IPS-18c (cell line): Measurements from ENCODE around the gene KNDC1.

Source experiments
- H3K4me3 ChIP-seq: 2 replicates; pipeline ENCODE4 v1.7.0; 2013; ENCODE audit warnings: low read depth, mild to moderate bottlenecking, low read length, moderate library complexity; ENCODE audit not compliant: insufficient read depth
- H3K9me3 ChIP-seq: one replicate; pipeline ENCODE4 v1.6.1; 2013; ENCODE audit warnings: mild to moderate bottlenecking, low read length, moderate library complexity; ENCODE audit not compliant: control insufficient read depth, insufficient read depth

KNDC1 gene

GRCh38 chr10:133191651-133192050 is 31.6 kb downstream of the KNDC1 start:
- Histone ChIP-seq H3K9me3 (peaks cover 10% of the 10 kb centered on the region), H3K4me3 (no peak overlapping the region)

- H3K9me3 ChIP-seq: peaks cover 10% of the 10 kb centered on the region
- H3K4me3 ChIP-seq: no peak overlapping the region
Measured at GRCh38 chr10:133194151-133194550, 34.1 kb downstream of the KNDC1 start.

GRCh38 chr10:133195096-133195495 is 35.1 kb downstream of the KNDC1 start:
- Histone ChIP-seq H3K4me3 (no peak overlapping the region), H3K9me3 (peaks cover 10% of the 10 kb centered on the region)

- peaks cover 7% of the 10 kb centered on the region for H3K9me3 ChIP-seq
- H3K4me3 ChIP-seq: no peak overlapping the region
Measured at GRCh38 chr10:133195611-133196010, 35.6 kb downstream of the KNDC1 start.

GRCh38 chr10:133196221-133196915 is 36.3 kb downstream of the KNDC1 start:
- peaks cover 5% of the 10 kb centered on the region for H3K9me3 ChIP-seq
- H3K4me3 ChIP-seq: no peak overlapping the region

- Histone ChIP-seq H3K4me3 (no peak overlapping the region), H3K9me3 (peaks cover 2% of the 10 kb centered on the region)
Measured at GRCh38 chr10:133196936-133197758, 37.1 kb downstream of the KNDC1 start.

- no peak overlapping the region for H3K4me3 ChIP-seq
- H3K9me3 ChIP-seq: peaks cover 2% of the 10 kb centered on the region
Measured at GRCh38 chr10:133197786-133198185, 37.8 kb downstream of the KNDC1 start.

GRCh38 chr10:133198206-133198605 is 38.2 kb downstream of the KNDC1 start:
- Histone ChIP-seq H3K4me3 (no peak overlapping the region), H3K9me3 (peaks cover 2% of the 10 kb centered on the region)

GRCh38 chr10:133198621-133199487 is 38.8 kb downstream of the KNDC1 start:
- peaks cover 2% of the 10 kb centered on the region for H3K9me3 ChIP-seq
- H3K4me3 ChIP-seq: no peak overlapping the region

GRCh38 chr10:133199488-133199885 is 39.5 kb downstream of the KNDC1 start:
- Histone ChIP-seq H3K9me3 (peaks cover 2% of the 10 kb centered on the region), H3K4me3 (no peak overlapping the region)

- H3K9me3 ChIP-seq: peaks cover 2% of the 10 kb centered on the region
- H3K4me3 ChIP-seq: no peak overlapping the region
Measured at GRCh38 chr10:133199992-133200611, 40.1 kb downstream of the KNDC1 start.

- Histone ChIP-seq H3K9me3 (peaks cover 2% of the 10 kb centered on the region), H3K4me3 (no peak overlapping the region)
Measured at GRCh38 chr10:133200621-133201031, 40.6 kb downstream of the KNDC1 start.

- Histone ChIP-seq H3K9me3 (peaks cover 2% of the 10 kb centered on the region), H3K4me3 (no peak overlapping the region)
Measured at GRCh38 chr10:133201151-133201947, 41.3 kb downstream of the KNDC1 start.

GRCh38 chr10:133201948-133202725 is 42.1 kb downstream of the KNDC1 start:
- H3K4me3 ChIP-seq: no peak overlapping the region
- no peaks in the 10 kb centered on the region for H3K9me3 ChIP-seq

- Histone ChIP-seq H3K4me3 (no peak overlapping the region), H3K9me3 (no peaks in the 10 kb centered on the region)
Measured at GRCh38 chr10:133202778-133203651, 43.0 kb downstream of the KNDC1 start.
